Keratinocyte (primary cell): Measurements from ENCODE around the gene CDC42EP4. TPM values are rescaled to one million over a fixed set of nuclear protein-coding genes. Genes with fewer than 3 reads are reported as not detected.

Experiments
- DNase-seq: peaks from one replicate; pipeline ENCODE4 v3.0.0-alpha.2; 2011; ENCODE audit warnings: low read depth, missing footprints, low spot score
- FAIRE-seq: peaks from 2 replicates; lab custom pipeline; 2011; peaks lifted over from hg19 to GRCh38; lab: Jason Lieb, UNC
- H2AFZ ChIP-seq: 2 replicates; pipeline ENCODE4 v1.6.0; 2012; ENCODE audit warnings: low read length, control low read depth, inconsistent platforms; ENCODE audit not compliant: control insufficient read depth
- H3K27ac ChIP-seq: 2 replicates; pipeline ENCODE4 v1.5.1; 2011; ENCODE audit warnings: low read length; ENCODE audit not compliant: control insufficient read depth, insufficient read depth
- H3K27me3 ChIP-seq: 3 replicates; pipeline ENCODE4 v1.6.0; 2011; ENCODE audit warnings: low read length; ENCODE audit not compliant: control insufficient read depth, insufficient read depth; ENCODE audit errors: extremely low read depth
- H3K36me3 ChIP-seq, 2 experiments: 2 replicates in 1 of 2; 3 replicates in 1 of 2; pipeline ENCODE4 v1.5.1; 2011; ENCODE audit warnings: low read length in 2 of 2, mild to moderate bottlenecking in 1 of 2; ENCODE audit not compliant: control insufficient read depth in 2 of 2, insufficient read depth in 2 of 2; ENCODE audit errors: extremely low read depth in 1 of 2
- H3K4me1 ChIP-seq: 3 replicates; pipeline ENCODE4 v1.5.1; 2011; ENCODE audit warnings: low read length; ENCODE audit not compliant: control insufficient read depth, insufficient read depth; ENCODE audit errors: extremely low read depth
- H3K4me2 ChIP-seq: 3 replicates; pipeline ENCODE4 v1.6.0; 2011; ENCODE audit warnings: low read depth, low read length; ENCODE audit not compliant: control insufficient read depth, insufficient read depth; ENCODE audit errors: extremely low read depth
- H3K4me3 ChIP-seq, 3 experiments: fragments of 200-600 bp in 1 of 3; sonication (generic) in 1 of 3; 2 replicates in 2 of 3; 3 replicates in 1 of 3; pipeline ENCODE4 v1.5.1; 2011 to 2016; ENCODE audit warnings: low read length in 3 of 3, mild to moderate bottlenecking in 3 of 3, control low read depth in 2 of 3, inconsistent platforms in 1 of 3, low read depth in 1 of 3, mixed read lengths in 1 of 3, mixed run types in 1 of 3, moderate library complexity in 1 of 3; ENCODE audit not compliant: control insufficient read depth in 2 of 3, insufficient read depth in 2 of 3; ENCODE audit errors: extremely low read depth in 1 of 3
- H3K79me2 ChIP-seq: 2 replicates; pipeline ENCODE4 v1.6.0; 2012; ENCODE audit warnings: low read length; ENCODE audit not compliant: control insufficient read depth, insufficient read depth
- H3K9ac ChIP-seq: 3 replicates; pipeline ENCODE4 v1.6.0; 2011; ENCODE audit warnings: low read length; ENCODE audit not compliant: control insufficient read depth, insufficient read depth; ENCODE audit errors: extremely low read depth
- H3K9me1 ChIP-seq: 3 replicates; pipeline ENCODE4 v1.6.0; 2011; ENCODE audit warnings: low read length; ENCODE audit not compliant: control insufficient read depth, insufficient read depth; ENCODE audit errors: extremely low read depth
- H3K9me3 ChIP-seq: 2 replicates; pipeline ENCODE4 v1.5.1; 2012; ENCODE audit warnings: low read depth, low read length; ENCODE audit not compliant: control insufficient read depth
- H4K20me1 ChIP-seq: 3 replicates; pipeline ENCODE4 v1.6.0; 2011; ENCODE audit warnings: low read length; ENCODE audit not compliant: control insufficient read depth, insufficient read depth; ENCODE audit errors: extremely low read depth
- CTCF ChIP-seq, 3 experiments: IDR thresholded peaks in 1 of 3; conservative IDR thresholded peaks in 1 of 3; optimal IDR thresholded peaks in 1 of 3; 2 replicates in 2 of 3; 3 replicates in 1 of 3; pipeline versions ENCODE3 to v1.5.1; 2011; ENCODE audit warnings: low read length in 3 of 3, mild to moderate bottlenecking in 3 of 3, moderate library complexity in 2 of 3, control low read depth in 1 of 3, inconsistent platforms in 1 of 3; ENCODE audit not compliant: insufficient read depth in 2 of 3; ENCODE audit errors: extremely low read depth in 1 of 3
- EZH2 ChIP-seq: IDR thresholded peaks from one replicate; pipeline ENCODE4 v1.6.1; 2012; ENCODE audit warnings: inconsistent platforms, mild to moderate bottlenecking, low read length, moderate library complexity
- dilution Hi-C: fragments of 300-500 bp; cut with MboI; formaldehyde crosslinking; loops from one replicate; pipeline ENCODE4 v1.7.0; 2020; ENCODE audit warnings: low sequenced_read_pairs; ENCODE audit not compliant: extremely low pct_ligation_motif_present
- polyA plus RNA-seq, 5 experiments: library from polyadenylated mRNA; depleted of rRNA in 3 of 5; stranded (reverse) in 3 of 5; stranded (forward) in 1 of 5; unstranded in 1 of 5; fragments of >200 nt; gene quantifications; 1 replicate in 1 of 5; 2 replicates in 3 of 5; 3 replicates in 1 of 5; pipeline versions ENCODE4 v1.2.1 to v1.2.3, GENCODE V29; 2011 to 2012; ENCODE audit warnings: missing spikeins in 2 of 5, low read depth in 1 of 5, low replicate concordance in 1 of 5

Gene CDC42EP4
- polyA plus RNA-seq, 1 donor (not counting 4 experiments of a cell fraction or from before 2014, with no cell fraction given): 9.4 TPM

GRCh38 chr17:73357318-73357717 is 45.5 kb upstream of the CDC42EP4 start:
- dilution Hi-C loops: no loop called here
- Histone ChIP-seq H3K9me3 (no peaks in the 10 kb centered on the region), H3K27ac (no peak overlapping the region), H3K79me2 (no peaks in the 10 kb centered on the region), H3K4me2 (no peak overlapping the region), H2AFZ (no peak overlapping the region), H3K4me3 (no peak overlapping the region), H3K9ac (no peak overlapping the region), H3K4me1 (peaks cover 9% of the 10 kb centered on the region), H3K9me1 (no peaks in the 10 kb centered on the region), H3K36me3 (no peaks in the 10 kb centered on the region), H3K27me3 (no peaks in the 10 kb centered on the region), H4K20me1 (no peaks in the 10 kb centered on the region)
- DNase-seq: no peak
- no peak for TF ChIP-seq EZH2
- TF ChIP-seq CTCF (optimal IDR thresholded peaks at IDR 0.05 in 1 of 3, IDR thresholded peaks at IDR 0.05 in 1 of 3, conservative IDR thresholded peaks at IDR 0.05 in 1 of 3; ENCODE audit: extremely low read depth in 1 of 3, insufficient read depth in 2 of 3, low read length in 3 of 3): no peak
- FAIRE-seq: no peak

GRCh38 chr17:73356561-73357170 is 44.9 kb upstream of the CDC42EP4 start:
- no peaks in the 10 kb centered on the region for H3K79me2 ChIP-seq
- DNase-seq: no peak
- H3K9me3 ChIP-seq: no peaks in the 10 kb centered on the region
- no peak overlapping the region for H2AFZ ChIP-seq
- no peaks in the 10 kb centered on the region for H3K9me1 ChIP-seq
- peaks cover 9% of the 10 kb centered on the region for H3K4me1 ChIP-seq
- no peak overlapping the region for H3K27ac ChIP-seq
- H3K4me3 ChIP-seq: no peak overlapping the region
- no peaks in the 10 kb centered on the region for H4K20me1 ChIP-seq
- dilution Hi-C loops: no loop called here
- no peaks in the 10 kb centered on the region for H3K36me3 ChIP-seq
- no peak for TF ChIP-seq CTCF (optimal IDR thresholded peaks at IDR 0.05 in 1 of 3, IDR thresholded peaks at IDR 0.05 in 1 of 3, conservative IDR thresholded peaks at IDR 0.05 in 1 of 3; ENCODE audit: extremely low read depth in 1 of 3, insufficient read depth in 2 of 3, low read length in 3 of 3)
- H3K27me3 ChIP-seq: no peaks in the 10 kb centered on the region
- H3K4me2 ChIP-seq: no peak overlapping the region
- FAIRE-seq: no peak
- H3K9ac ChIP-seq: no peak overlapping the region
